ENCODE data around the gene NFKBIE. TPM values are rescaled to one million over a fixed set of nuclear protein-coding genes. Genes with fewer than 3 reads are reported as not detected.

The NFKBIE gene
- total RNA-seq, 1 donor from 2014 or later = 11.1 TPM

DNA sequence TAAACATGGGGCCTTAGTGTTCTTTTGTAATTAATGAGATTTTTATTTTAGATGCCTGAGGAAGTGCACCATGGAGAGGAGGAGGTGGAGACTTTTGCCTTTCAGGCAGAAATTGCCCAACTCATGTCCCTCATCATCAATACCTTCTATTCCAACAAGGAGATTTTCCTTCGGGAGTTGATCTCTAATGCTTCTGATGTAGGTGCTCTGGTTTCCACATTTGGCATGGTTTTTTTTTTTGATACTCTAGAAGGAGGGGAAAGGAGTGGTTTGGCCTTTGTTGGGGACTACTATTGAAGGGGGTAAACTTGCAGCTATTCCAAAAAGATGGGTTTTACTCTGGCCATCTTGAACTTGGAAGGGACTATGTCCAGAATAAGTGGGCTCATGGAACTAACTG is 16.8 kb downstream of the NFKBIE start:
- H3K4me1 Mint-ChIP-seq (ENCODE audit: unreplicated experiment) = peaks cover 39% of the 10 kb centered on the region
- peaks cover 49% of the 10 kb centered on the region for H3K36me3 Mint-ChIP-seq (ENCODE audit: unreplicated experiment)
- H3K9me3 Mint-ChIP-seq (ENCODE audit: unreplicated experiment) = no peaks in the 10 kb centered on the region
- TF ChIP-seq, protein P1, sequence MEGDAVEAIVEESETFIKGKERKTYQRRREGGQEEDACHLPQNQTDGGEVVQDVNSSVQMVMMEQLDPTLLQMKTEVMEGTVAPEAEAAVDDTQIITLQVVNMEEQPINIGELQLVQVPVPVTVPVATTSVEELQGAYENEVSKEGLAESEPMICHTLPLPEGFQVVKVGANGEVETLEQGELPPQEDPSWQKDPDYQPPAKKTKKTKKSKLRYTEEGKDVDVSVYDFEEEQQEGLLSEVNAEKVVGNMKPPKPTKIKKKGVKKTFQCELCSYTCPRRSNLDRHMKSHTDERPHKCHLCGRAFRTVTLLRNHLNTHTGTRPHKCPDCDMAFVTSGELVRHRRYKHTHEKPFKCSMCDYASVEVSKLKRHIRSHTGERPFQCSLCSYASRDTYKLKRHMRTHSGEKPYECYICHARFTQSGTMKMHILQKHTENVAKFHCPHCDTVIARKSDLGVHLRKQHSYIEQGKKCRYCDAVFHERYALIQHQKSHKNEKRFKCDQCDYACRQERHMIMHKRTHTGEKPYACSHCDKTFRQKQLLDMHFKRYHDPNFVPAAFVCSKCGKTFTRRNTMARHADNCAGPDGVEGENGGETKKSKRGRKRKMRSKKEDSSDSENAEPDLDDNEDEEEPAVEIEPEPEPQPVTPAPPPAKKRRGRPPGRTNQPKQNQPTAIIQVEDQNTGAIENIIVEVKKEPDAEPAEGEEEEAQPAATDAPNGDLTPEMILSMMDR (IDR thresholded peaks at IDR 0.05) = no peak
- DNase-seq (ENCODE audit: extremely low spot score, unreplicated experiment) = no peak
- H3K27ac Mint-ChIP-seq (ENCODE audit: unreplicated experiment) = peak overlapping the region; percentile 96
- peak overlapping the region; percentile 93 for H3K4me3 Mint-ChIP-seq (ENCODE audit: unreplicated experiment)
- H3K27me3 Mint-ChIP-seq (ENCODE audit: unreplicated experiment) = no peaks in the 10 kb centered on the region

DNA sequence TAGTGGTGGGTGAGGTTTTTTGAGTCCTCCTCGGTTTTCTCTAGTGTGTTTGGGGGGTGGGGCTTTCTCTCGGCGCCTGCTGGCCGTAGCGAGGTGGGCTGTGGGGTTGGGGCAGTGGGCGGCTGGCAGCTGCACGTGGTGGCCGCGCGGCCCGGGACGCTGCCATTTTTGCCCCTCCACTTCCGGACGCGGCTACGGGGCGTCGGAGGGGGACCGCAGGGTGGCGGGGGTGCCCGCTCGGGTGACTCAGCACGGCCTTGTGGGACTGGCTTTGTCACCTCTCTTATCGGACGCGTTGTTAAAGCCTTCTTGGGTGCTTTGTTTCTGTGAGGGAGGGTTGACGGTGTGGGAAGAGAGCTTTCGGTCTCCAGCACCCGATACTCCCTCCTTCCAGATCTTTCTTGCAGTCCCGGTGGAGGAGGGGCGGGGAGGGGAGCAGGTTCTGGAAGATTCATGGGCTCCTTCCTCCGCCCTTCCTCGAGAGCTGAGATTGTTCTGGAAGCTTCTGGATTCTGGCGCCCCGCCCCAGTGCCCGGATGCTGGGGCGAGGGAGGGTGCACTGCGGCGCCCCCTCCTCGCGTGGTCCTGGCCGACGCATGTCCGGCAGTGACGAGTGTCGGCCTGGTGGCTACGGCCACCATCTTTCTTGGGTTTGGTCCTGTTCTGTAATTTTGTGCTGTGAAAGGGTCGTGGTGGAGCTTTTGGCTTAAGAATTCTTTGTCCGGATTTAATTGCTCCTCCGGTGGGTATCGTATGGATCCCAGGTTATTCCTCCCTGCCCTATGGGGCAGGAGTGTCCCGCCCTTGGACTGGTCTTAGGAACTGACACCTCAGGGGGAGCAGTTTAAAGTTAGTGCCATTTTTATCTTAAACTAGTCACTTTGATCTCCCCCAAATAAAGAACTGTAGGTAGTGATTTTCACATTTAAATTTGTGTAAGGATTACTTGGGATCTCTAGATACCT is 17.7 kb downstream of the NFKBIE start:
- DNase-seq (ENCODE audit: extremely low spot score, unreplicated experiment) = no peak
- peak overlapping the region; percentile 93 for H3K4me3 Mint-ChIP-seq (ENCODE audit: unreplicated experiment)
- H3K36me3 Mint-ChIP-seq (ENCODE audit: unreplicated experiment) = peaks cover 39% of the 10 kb centered on the region
- H3K27me3 Mint-ChIP-seq (ENCODE audit: unreplicated experiment) = no peaks in the 10 kb centered on the region
- H3K9me3 Mint-ChIP-seq (ENCODE audit: unreplicated experiment) = no peaks in the 10 kb centered on the region
- TF ChIP-seq, protein P1 (IDR thresholded peaks at IDR 0.05) = no peak
- peak overlapping the region; percentile 96 for H3K27ac Mint-ChIP-seq (ENCODE audit: unreplicated experiment)
- peaks cover 31% of the 10 kb centered on the region for H3K4me1 Mint-ChIP-seq (ENCODE audit: unreplicated experiment)

DNA sequence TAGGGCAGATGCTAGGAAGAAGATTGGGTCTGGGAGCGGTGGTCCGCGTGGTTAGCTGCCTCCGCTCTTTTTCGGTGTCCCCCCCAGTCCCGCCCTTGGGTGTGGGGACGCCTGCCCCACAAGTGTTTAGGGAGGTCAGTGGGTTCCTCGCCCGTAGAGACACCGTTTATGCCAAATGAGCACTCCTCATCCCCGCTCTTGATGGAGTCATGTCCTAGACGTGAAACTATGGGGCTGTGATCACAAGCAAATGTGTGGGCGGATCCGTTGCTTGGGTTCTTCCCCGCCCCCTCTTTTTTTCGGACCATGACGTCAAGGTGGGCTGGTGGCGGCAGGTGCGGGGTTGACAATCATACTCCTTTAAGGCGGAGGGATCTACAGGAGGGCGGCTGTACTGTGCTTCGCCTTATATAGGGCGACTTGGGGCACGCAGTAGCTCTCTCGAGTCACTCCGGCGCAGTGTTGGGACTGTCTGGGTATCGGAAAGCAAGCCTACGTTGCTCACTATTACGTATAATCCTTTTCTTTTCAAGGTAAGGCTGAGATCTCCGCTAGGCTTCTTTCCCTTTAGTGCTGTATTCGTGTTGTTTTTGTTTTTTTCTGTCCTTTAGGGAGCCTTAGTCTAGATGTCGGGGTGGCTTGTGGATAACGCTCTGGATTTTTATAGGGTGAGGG is 18.6 kb downstream of the NFKBIE start, which contains the start of gene HSP90AB1:
Gene HSP90AB1, plus strand, starts transcription at position 439 of the 675 bp plus-strand sequence. CDS start 1,529 bp downstream, outside the sequence.
- H3K4me3 Mint-ChIP-seq (ENCODE audit: unreplicated experiment) = peak within 1 kb of the TSS; percentile 93
- TF ChIP-seq, protein P1 (IDR thresholded peaks at IDR 0.05) = no peak
- peaks cover 31% of the 10 kb centered on the region for H3K4me1 Mint-ChIP-seq (ENCODE audit: unreplicated experiment)
- H3K9me3 Mint-ChIP-seq (ENCODE audit: unreplicated experiment) = no peaks in the 10 kb centered on the region
- peaks cover 32% of the 10 kb centered on the region for H3K36me3 Mint-ChIP-seq (ENCODE audit: unreplicated experiment)
- H3K27ac Mint-ChIP-seq (ENCODE audit: unreplicated experiment) = peak within 1 kb of the TSS; percentile 96
- H3K27me3 Mint-ChIP-seq (ENCODE audit: unreplicated experiment) = no peaks in the 10 kb centered on the region
- peak; percentile 96 for DNase-seq (ENCODE audit: extremely low spot score, unreplicated experiment)

DNA sequence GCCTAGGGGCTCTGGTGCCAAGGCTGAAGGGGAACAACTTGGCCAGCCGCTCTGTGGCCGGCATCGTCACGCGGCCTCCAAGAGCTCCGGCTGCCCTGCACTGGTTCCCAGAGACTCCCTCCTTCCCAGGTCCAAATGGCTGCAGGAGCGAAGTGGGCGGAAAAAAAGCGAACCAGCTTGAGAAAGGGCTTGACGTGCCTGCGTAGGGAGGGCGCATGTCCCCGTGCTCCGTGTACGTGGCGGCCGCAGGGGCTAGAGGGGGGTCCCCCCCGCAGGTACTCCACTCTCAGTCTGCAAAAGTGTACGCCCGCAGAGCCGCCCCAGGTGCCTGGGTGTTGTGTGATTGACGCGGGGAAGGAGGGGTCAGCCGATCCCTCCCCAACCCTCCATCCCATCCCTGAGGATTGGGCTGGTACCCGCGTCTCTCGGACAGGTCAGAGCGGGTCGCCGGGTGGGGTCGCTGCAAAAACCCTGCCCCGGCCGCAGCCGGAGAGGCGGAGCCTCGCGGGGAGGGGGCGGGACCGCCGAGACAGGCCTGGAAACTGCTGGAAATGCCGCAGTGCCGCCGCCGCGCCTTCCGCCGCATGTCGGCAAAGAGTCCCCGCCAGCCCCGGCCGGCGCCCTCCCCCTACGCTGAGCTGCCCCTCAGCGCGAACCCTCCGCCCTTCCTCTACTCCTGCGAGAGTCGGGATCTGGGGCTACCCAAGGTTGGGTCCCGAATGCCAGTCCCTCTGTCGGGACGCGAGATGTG is 19.3 kb downstream of the NFKBIE start:
- no peaks in the 10 kb centered on the region for H3K9me3 Mint-ChIP-seq (ENCODE audit: unreplicated experiment)
- DNase-seq (ENCODE audit: extremely low spot score, unreplicated experiment) = peak; percentile 92
- TF ChIP-seq, protein P1 (IDR thresholded peaks at IDR 0.05) = peak; percentile 33
- peak overlapping the region; percentile 93 for H3K4me3 Mint-ChIP-seq (ENCODE audit: unreplicated experiment)
- H3K27ac Mint-ChIP-seq (ENCODE audit: unreplicated experiment) = peak overlapping the region; percentile 96
- H3K36me3 Mint-ChIP-seq (ENCODE audit: unreplicated experiment) = peaks cover 25% of the 10 kb centered on the region
- H3K4me1 Mint-ChIP-seq (ENCODE audit: unreplicated experiment) = peaks cover 31% of the 10 kb centered on the region
- no peaks in the 10 kb centered on the region for H3K27me3 Mint-ChIP-seq (ENCODE audit: unreplicated experiment)

Measured in osteocyte (in vitro differentiated cells).